Measurements from ENCODE around the gene RBM26.
"Not testable (repeated sequence)": the region's sequence is repeated elsewhere in the genome, so short reads cannot be mapped to it uniquely, and the experiment has no call there.

RBM26 gene

GRCh38 chr13:79282508-79282907 lies 123.5 kb downstream of the RBM26 start:
- Histone ChIP-seq H3K27ac (no peak overlapping the region), H3K27me3 (ENCODE audit: control insufficient read depth, insufficient read depth, low read length) (no peaks in the 10 kb centered on the region), H3K79me2 (no peaks in the 10 kb centered on the region), H2AFZ (no peak overlapping the region), H3K4me2 (ENCODE audit: low read length) (no peak overlapping the region), H3K9me3 (ENCODE audit: control insufficient read depth, low read length) (no peaks in the 10 kb centered on the region), H3K4me3 (ENCODE audit: low read depth, low read length) (no peak overlapping the region), H3K36me3 (ENCODE audit: control insufficient read depth, insufficient read depth, low read length) (no peaks in the 10 kb centered on the region), H3K4me1 (no peaks in the 10 kb centered on the region), H3K9ac (no peak overlapping the region)
- TF ChIP-seq, protein P1, sequence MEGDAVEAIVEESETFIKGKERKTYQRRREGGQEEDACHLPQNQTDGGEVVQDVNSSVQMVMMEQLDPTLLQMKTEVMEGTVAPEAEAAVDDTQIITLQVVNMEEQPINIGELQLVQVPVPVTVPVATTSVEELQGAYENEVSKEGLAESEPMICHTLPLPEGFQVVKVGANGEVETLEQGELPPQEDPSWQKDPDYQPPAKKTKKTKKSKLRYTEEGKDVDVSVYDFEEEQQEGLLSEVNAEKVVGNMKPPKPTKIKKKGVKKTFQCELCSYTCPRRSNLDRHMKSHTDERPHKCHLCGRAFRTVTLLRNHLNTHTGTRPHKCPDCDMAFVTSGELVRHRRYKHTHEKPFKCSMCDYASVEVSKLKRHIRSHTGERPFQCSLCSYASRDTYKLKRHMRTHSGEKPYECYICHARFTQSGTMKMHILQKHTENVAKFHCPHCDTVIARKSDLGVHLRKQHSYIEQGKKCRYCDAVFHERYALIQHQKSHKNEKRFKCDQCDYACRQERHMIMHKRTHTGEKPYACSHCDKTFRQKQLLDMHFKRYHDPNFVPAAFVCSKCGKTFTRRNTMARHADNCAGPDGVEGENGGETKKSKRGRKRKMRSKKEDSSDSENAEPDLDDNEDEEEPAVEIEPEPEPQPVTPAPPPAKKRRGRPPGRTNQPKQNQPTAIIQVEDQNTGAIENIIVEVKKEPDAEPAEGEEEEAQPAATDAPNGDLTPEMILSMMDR (IDR thresholded peaks at IDR 0.05) = no peak

DNA sequence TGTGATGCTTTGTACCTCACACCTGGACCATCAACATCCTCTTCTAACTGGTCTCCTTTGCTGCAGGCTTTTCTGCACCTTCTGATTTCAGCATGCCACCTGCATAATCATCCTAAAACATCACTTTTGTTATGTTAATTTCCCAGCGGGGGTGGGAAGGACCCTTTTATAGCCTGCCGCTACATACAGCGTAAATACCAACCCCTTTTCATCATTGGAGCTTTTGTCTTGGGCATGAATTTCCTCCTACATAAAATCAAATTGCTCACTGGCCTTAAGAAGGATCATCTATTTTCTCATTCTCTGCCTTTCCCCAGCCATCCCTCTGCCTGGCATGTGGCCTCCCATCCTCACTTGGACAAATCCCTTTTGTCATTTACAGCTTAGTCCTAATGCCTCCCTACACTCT lies 124.7 kb downstream of the RBM26 start:
- TF ChIP-seq, protein P1 (IDR thresholded peaks at IDR 0.05) = no peak
- no peaks in the 10 kb centered on the region for H3K36me3 ChIP-seq (ENCODE audit: control insufficient read depth, insufficient read depth, low read length)
- H2AFZ ChIP-seq = no peak overlapping the region
- no peaks in the 10 kb centered on the region for H3K4me1 ChIP-seq
- no peaks in the 10 kb centered on the region for H3K27me3 ChIP-seq (ENCODE audit: control insufficient read depth, insufficient read depth, low read length)
- no peaks in the 10 kb centered on the region for H3K9me3 ChIP-seq (ENCODE audit: control insufficient read depth, low read length)
- no peak overlapping the region for H3K4me3 ChIP-seq (ENCODE audit: low read depth, low read length)
- H3K79me2 ChIP-seq = no peaks in the 10 kb centered on the region
- H3K4me2 ChIP-seq (ENCODE audit: low read length) = no peak overlapping the region
- no peak overlapping the region for H3K9ac ChIP-seq
- H3K27ac ChIP-seq = no peak overlapping the region

DNA sequence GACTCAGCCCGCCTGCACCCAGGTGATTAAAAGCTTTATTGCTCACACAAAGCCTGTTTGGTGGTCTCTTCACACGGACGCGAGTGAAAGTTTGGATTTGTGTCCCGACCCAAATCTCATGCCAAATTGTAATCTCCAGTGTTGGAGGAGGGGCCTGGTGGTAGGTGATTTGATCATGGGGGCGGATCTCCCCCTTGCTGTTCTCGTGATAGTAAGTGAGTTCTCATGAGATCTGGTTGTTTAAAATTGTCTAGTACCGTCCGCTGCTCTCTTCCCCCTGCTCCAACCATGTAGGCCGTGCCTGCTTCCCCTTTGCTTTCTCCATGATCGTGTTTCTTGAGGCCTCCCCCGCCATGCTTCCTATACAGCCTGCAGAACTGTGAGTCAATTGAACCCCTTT lies 126.3 kb downstream of the RBM26 start:
- not testable (repeated sequence) for H3K4me2 ChIP-seq (ENCODE audit: low read length); H3K36me3 ChIP-seq (ENCODE audit: control insufficient read depth, insufficient read depth, low read length); H3K4me3 ChIP-seq (ENCODE audit: low read depth, low read length); H3K79me2 ChIP-seq; H3K4me1 ChIP-seq; H3K9me3 ChIP-seq (ENCODE audit: control insufficient read depth, low read length); H3K9ac ChIP-seq; H3K27me3 ChIP-seq (ENCODE audit: control insufficient read depth, insufficient read depth, low read length); H3K27ac ChIP-seq; H2AFZ ChIP-seq

DNA sequence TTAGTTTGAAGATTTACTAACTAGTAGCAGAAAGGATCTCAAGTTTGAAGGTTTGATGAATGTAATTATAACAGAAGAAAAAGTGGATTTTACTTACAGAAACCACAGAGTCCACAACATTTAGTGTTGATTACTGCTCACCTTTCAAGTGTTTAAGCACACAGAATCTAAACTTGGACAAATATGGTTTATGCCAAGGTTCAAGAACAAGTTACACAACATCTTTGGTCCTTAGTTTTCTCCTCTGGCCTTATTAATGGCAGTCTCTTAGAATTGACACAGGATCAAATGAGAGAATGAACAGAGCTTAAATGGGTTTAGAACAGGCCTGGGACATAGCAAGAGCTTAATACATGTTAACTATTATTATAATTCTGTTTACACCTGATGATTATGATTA lies 133.0 kb downstream of the RBM26 start:
- no peak overlapping the region for H3K27ac ChIP-seq
- H3K4me1 ChIP-seq = no peaks in the 10 kb centered on the region
- no peak overlapping the region for H2AFZ ChIP-seq
- TF ChIP-seq, protein P1 (IDR thresholded peaks at IDR 0.05) = no peak
- H3K9ac ChIP-seq = no peak overlapping the region
- H3K4me2 ChIP-seq (ENCODE audit: low read length) = no peak overlapping the region
- H3K27me3 ChIP-seq (ENCODE audit: control insufficient read depth, insufficient read depth, low read length) = no peaks in the 10 kb centered on the region
- H3K4me3 ChIP-seq (ENCODE audit: low read depth, low read length) = no peak overlapping the region
- no peaks in the 10 kb centered on the region for H3K36me3 ChIP-seq (ENCODE audit: control insufficient read depth, insufficient read depth, low read length)
- H3K79me2 ChIP-seq = no peaks in the 10 kb centered on the region
- H3K9me3 ChIP-seq (ENCODE audit: control insufficient read depth, low read length) = no peaks in the 10 kb centered on the region

DNA sequence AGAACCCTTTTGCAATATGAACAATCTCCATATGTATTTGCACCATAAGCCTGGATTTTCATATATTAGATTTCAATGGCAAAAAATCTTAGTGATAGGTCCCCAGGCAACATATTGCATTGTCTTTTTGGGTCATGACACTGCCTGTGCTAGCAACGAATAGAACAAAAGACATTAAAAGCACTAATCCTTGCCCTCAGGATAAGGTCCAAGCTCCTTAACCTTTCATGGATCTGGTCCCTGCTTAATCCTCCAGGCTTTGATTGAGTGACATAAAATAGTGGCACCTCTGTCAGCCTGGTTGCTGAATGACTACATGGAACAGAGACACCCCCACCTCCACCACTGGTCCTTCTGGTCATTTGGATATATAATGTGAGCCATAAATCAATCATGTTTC lies 134.4 kb downstream of the RBM26 start:
- Histone ChIP-seq H3K27ac (no peak overlapping the region), H3K4me3 (ENCODE audit: low read depth, low read length) (no peak overlapping the region), H2AFZ (no peak overlapping the region), H3K9me3 (ENCODE audit: control insufficient read depth, low read length) (no peaks in the 10 kb centered on the region), H3K4me1 (no peaks in the 10 kb centered on the region), H3K4me2 (ENCODE audit: low read length) (no peak overlapping the region), H3K79me2 (no peaks in the 10 kb centered on the region), H3K9ac (no peak overlapping the region), H3K27me3 (ENCODE audit: control insufficient read depth, insufficient read depth, low read length) (no peaks in the 10 kb centered on the region), H3K36me3 (ENCODE audit: control insufficient read depth, insufficient read depth, low read length) (no peaks in the 10 kb centered on the region)
- TF ChIP-seq, protein P1 (IDR thresholded peaks at IDR 0.05) = no peak
